Measurements from ENCODE around the gene ABHD2.
"Not testable (repeated sequence)": the region's sequence is repeated elsewhere in the genome, so short reads cannot be mapped to it uniquely, and the experiment has no call there.

The ABHD2 gene

GRCh38 chr15:89101302-89102193, 13.3 kb downstream of the ABHD2 start:
- no peak for DNase-seq

GRCh38 chr15:89103481-89104171, 15.4 kb downstream of the ABHD2 start:
- DNase-seq, result no peak

GRCh38 chr15:89104172-89104564, 15.9 kb downstream of the ABHD2 start:
- DNase-seq, result no peak

GRCh38 chr15:89105147-89105546, 16.9 kb downstream of the ABHD2 start:
- DNase-seq, result no peak

GRCh38 chr15:89106200-89106599, 17.9 kb downstream of the ABHD2 start:
- DNase-seq, result no peak

GRCh38 chr15:89107984-89108383, 19.7 kb downstream of the ABHD2 start:
- DNase-seq, result no peak

- DNase-seq, result no peak
Observed at GRCh38 chr15:89108835-89109234, 20.6 kb downstream of the ABHD2 start.

GRCh38 chr15:89109238-89109637, 21.0 kb downstream of the ABHD2 start:
- DNase-seq, result no peak

- DNase-seq, result no peak
Observed at GRCh38 chr15:89110060-89110459, 21.8 kb downstream of the ABHD2 start.

GRCh38 chr15:89111352-89111751, 23.1 kb downstream of the ABHD2 start:
- DNase-seq, result no peak

GRCh38 chr15:89111961-89112340, 23.7 kb downstream of the ABHD2 start:
- no peak for DNase-seq

GRCh38 chr15:89112341-89112971, 24.2 kb downstream of the ABHD2 start:
- no peak for DNase-seq

- no peak for DNase-seq
Observed at GRCh38 chr15:89113296-89114024, 25.2 kb downstream of the ABHD2 start.

GRCh38 chr15:89114990-89115389, 26.7 kb downstream of the ABHD2 start:
- no peak for DNase-seq

GRCh38 chr15:89115547-89115946, 27.3 kb downstream of the ABHD2 start:
- no peak for DNase-seq

- no peak for DNase-seq
Observed at GRCh38 chr15:89116404-89116803, 28.1 kb downstream of the ABHD2 start.

- no peak for DNase-seq
Observed at GRCh38 chr15:89117790-89118189, 29.5 kb downstream of the ABHD2 start.

GRCh38 chr15:89118481-89118989, 30.3 kb downstream of the ABHD2 start:
- DNase-seq, result no peak

- DNase-seq, result no peak
Observed at GRCh38 chr15:89119489-89120478, 31.5 kb downstream of the ABHD2 start.

- DNase-seq, result not testable (repeated sequence)
Observed at GRCh38 chr15:89120479-89121000, 32.3 kb downstream of the ABHD2 start.

- no peak for DNase-seq
Observed at GRCh38 chr15:89121414-89121813, 33.2 kb downstream of the ABHD2 start.

Data from CD4-positive, alpha-beta T cell treated with Interferon gamma for 1 hour (primary cell).